ENCODE results near the gene FCAR. TPM values are rescaled to one million over a fixed set of nuclear protein-coding genes. Genes with fewer than 3 reads are reported as not detected.

FCAR gene
- total and polyA plus RNA-seq, 2 experiments from 2014 or later, result not detected

DNA sequence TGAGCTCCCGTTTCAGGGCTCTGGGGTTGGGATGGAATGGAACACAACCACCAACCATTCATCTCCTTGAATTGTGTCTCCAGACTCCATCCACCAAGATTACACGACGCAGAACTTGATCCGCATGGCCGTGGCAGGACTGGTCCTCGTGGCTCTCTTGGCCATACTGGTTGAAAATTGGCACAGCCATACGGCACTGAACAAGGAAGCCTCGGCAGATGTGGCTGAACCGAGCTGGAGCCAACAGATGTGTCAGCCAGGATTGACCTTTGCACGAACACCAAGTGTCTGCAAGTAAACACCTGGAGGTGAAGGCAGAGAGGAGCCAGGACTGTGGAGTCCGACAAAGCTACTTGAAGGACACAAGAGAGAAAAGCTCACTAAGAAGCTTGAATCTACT lies 15.5 kb downstream of the FCAR start (continued):
- TF ChIP-seq, protein P1, sequence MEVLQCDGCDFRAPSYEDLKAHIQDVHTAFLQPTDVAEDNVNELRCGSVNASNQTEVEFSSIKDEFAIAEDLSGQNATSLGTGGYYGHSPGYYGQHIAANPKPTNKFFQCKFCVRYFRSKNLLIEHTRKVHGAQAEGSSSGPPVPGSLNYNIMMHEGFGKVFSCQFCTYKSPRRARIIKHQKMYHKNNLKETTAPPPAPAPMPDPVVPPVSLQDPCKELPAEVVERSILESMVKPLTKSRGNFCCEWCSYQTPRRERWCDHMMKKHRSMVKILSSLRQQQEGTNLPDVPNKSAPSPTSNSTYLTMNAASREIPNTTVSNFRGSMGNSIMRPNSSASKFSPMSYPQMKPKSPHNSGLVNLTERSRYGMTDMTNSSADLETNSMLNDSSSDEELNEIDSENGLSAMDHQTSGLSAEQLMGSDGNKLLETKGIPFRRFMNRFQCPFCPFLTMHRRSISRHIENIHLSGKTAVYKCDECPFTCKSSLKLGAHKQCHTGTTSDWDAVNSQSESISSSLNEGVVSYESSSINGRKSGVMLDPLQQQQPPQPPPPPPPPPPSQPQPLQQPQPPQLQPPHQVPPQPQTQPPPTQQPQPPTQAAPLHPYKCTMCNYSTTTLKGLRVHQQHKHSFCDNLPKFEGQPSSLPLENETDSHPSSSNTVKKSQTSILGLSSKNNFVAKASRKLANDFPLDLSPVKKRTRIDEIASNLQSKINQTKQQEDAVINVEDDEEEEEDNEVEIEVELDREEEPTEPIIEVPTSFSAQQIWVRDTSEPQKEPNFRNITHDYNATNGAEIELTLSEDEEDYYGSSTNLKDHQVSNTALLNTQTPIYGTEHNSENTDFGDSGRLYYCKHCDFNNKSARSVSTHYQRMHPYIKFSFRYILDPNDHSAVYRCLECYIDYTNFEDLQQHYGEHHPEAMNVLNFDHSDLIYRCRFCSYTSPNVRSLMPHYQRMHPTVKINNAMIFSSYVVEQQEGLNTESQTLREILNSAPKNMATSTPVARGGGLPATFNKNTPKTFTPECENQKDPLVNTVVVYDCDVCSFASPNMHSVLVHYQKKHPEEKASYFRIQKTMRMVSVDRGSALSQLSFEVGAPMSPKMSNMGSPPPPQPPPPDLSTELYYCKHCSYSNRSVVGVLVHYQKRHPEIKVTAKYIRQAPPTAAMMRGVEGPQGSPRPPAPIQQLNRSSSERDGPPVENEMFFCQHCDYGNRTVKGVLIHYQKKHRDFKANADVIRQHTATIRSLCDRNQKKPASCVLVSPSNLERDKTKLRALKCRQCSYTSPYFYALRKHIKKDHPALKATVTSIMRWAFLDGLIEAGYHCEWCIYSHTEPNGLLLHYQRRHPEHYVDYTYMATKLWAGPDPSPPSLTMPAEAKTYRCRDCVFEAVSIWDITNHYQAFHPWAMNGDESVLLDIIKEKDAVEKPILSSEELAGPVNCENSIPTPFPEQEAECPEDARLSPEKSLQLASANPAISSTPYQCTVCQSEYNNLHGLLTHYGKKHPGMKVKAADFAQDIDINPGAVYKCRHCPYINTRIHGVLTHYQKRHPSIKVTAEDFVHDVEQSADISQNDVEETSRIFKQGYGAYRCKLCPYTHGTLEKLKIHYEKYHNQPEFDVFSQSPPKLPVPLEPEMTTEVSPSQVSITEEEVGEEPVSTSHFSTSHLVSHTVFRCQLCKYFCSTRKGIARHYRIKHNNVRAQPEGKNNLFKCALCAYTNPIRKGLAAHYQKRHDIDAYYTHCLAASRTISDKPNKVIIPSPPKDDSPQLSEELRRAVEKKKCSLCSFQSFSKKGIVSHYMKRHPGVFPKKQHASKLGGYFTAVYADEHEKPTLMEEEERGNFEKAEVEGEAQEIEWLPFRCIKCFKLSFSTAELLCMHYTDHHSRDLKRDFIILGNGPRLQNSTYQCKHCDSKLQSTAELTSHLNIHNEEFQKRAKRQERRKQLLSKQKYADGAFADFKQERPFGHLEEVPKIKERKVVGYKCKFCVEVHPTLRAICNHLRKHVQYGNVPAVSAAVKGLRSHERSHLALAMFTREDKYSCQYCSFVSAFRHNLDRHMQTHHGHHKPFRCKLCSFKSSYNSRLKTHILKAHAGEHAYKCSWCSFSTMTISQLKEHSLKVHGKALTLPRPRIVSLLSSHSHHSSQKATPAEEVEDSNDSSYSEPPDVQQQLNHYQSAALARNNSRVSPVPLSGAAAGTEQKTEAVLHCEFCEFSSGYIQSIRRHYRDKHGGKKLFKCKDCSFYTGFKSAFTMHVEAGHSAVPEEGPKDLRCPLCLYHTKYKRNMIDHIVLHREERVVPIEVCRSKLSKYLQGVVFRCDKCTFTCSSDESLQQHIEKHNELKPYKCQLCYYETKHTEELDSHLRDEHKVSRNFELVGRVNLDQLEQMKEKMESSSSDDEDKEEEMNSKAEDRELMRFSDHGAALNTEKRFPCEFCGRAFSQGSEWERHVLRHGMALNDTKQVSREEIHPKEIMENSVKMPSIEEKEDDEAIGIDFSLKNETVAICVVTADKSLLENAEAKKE (CRISPR knock-in tag; IDR thresholded peaks at IDR 0.05), result no peak
- TF ChIP-seq ZNF331 (CRISPR knock-in tag; IDR thresholded peaks at IDR 0.05; ENCODE audit: low read depth) (no peak), STAT1 (IDR thresholded peaks at IDR 0.05; ENCODE audit: unreplicated experiment) (no peak), EZH2phosphoT487 (IDR thresholded peaks at IDR 0.05; ENCODE audit: unreplicated experiment) (no peak), ZNF114 (CRISPR knock-in tag; IDR thresholded peaks at IDR 0.05) (no peak), POLR2AphosphoS5 (IDR thresholded peaks at IDR 0.05; ENCODE audit: low read depth) (no peak), NANOG (IDR thresholded peaks at IDR 0.05; ENCODE audit: borderline replicate concordance) (no peak)
- TF ChIP-seq, protein P2, sequence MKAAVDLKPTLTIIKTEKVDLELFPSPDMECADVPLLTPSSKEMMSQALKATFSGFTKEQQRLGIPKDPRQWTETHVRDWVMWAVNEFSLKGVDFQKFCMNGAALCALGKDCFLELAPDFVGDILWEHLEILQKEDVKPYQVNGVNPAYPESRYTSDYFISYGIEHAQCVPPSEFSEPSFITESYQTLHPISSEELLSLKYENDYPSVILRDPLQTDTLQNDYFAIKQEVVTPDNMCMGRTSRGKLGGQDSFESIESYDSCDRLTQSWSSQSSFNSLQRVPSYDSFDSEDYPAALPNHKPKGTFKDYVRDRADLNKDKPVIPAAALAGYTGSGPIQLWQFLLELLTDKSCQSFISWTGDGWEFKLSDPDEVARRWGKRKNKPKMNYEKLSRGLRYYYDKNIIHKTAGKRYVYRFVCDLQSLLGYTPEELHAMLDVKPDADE (IDR thresholded peaks at IDR 0.05), result no peak

DNA sequence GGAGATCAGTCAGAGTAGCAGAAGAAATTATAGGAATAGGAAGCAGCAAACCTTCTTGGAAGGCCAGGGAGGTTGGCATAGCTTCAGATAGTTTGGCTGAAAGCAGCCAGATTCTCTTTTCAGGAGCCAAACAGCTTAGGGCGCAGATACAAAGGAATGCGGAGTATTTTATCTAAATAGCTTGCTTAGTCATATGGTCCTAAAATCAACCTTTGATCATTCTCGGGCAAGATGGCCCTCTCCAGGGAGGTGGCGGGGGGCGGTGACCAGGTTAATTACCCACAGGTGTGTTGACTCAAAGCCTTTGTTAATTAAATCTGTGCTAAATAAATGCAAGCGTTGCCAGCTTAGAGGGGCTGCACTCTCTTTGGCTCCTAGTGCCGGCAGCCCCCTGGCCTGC lies 19.4 kb downstream of the FCAR start:
- Histone ChIP-seq H3K4me3 (no peak overlapping the region), H3K9me2 (ENCODE audit: insufficient read depth) (no peaks in the 10 kb centered on the region), H3K79me2 (replicated peaks; ENCODE audit: insufficient read depth) (no peaks in the 10 kb centered on the region), H3K27me3 (ENCODE audit: insufficient read depth) (no peaks in the 10 kb centered on the region), H3K36me3 (ENCODE audit: insufficient read depth) (no peaks in the 10 kb centered on the region), H4K20me1 (replicated peaks; ENCODE audit: insufficient read depth) (no peaks in the 10 kb centered on the region), H3K4me2 (peak overlapping the region; percentile 30; the same call in 1 of the 2 replicates), H3F3A (replicated peaks; ENCODE audit: low read depth) (peaks cover 4% of the 10 kb centered on the region; the same call in 1 of the 2 replicates), H3K4me1 (ENCODE audit: insufficient read depth) (peaks cover 4% of the 10 kb centered on the region), H2AFZ (no peak overlapping the region), H3K27ac (ENCODE audit: low read depth) (peak overlapping the region; percentile 83)
- H3K27ac Mint-ChIP-seq, result peak overlapping the region; percentile 90
- H3K9me3 Mint-ChIP-seq, result peaks cover 24% of the 10 kb centered on the region
- peaks cover 29% of the 10 kb centered on the region for H3K4me1 Mint-ChIP-seq
- H3K4me3 Mint-ChIP-seq, result no peak overlapping the region
- peak; percentile 94 for DNase-seq (ENCODE audit: low spot score)
- ATAC-seq, result peak; percentile 85
- no peaks in the 10 kb centered on the region for H3K36me3 Mint-ChIP-seq (ENCODE audit: low read depth)
- H3K27me3 Mint-ChIP-seq (ENCODE audit: insufficient read depth, low read depth, poor library complexity), result peaks cover 8% of the 10 kb centered on the region
- TF ChIP-seq, protein P1 (CRISPR knock-in tag; IDR thresholded peaks at IDR 0.05), result no peak
- 0 out of 2 replicates have a peak, but pooled peaks have one; percentile 20 for TF ChIP-seq POLR2AphosphoS5 (IDR thresholded peaks at IDR 0.05; ENCODE audit: low read depth)
- TF ChIP-seq NANOG (IDR thresholded peaks at IDR 0.05; ENCODE audit: borderline replicate concordance), result peak; percentile 93
- no peak for TF ChIP-seq EZH2 (IDR thresholded peaks at IDR 0.05; ENCODE audit: low read depth, unreplicated experiment)
- no peak for TF ChIP-seq ZNF114 (CRISPR knock-in tag; IDR thresholded peaks at IDR 0.05)
